ENCODE data around the gene WNT6. TPM values are rescaled to one million over a fixed set of nuclear protein-coding genes. Genes with fewer than 3 reads are reported as not detected.

The WNT6 gene
- total RNA-seq, 1 donor = not detected

DNA sequence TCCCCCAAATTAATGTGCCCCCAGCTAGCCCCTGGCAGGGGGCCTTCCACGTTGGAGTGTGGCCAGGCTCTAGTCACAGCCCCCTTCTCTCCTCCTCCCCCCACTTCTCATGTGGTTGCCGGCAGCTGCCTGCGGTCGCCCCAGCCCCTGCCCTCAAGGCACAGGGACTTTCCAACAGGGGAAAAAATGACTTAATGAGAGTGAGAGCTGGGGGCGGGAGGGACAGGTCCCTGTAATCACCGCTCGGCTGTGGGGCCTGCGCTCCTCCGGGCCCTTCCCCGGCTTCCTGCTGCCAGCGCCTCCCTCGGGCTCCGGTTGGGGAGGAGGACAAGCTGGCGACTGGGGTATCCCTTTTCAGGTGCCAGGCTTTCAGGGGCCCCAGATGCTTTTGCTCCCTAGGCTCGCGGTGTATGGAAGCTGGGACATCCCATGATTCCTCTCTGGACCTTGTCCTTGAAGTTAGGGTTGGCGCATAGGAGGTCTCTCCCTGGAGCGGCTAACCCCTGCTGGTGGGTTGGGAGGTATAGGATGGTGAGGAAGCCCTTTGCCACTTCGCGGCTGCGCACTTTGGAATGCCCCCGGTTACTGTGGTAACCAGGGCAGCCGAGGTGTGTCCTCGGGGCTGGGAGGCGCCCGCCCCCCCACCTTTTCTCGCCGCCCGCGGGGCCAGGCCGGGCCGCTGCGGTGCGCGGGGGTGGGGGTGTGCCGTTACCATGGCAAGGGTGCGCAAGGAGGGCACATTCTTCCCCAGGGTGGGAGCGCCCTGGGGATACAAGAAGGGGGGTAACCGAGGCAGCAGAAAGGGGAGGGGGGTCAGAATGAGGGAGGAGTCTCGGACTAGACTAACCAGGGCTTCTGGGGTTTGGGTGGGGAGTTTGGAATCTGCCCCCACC lies 37.1 kb downstream of the WNT6 start:
- Histone ChIP-seq H3K27me3 (ENCODE audit: insufficient read depth, low read length) (peaks cover 70% of the 10 kb centered on the region), H3K4me3 (ENCODE audit: low read length) (peak overlapping the region; percentile 27), H3K9me3 (ENCODE audit: low read depth, low read length) (no peaks in the 10 kb centered on the region), H3K4me1 (ENCODE audit: insufficient read depth, low read length) (peaks cover 70% of the 10 kb centered on the region)

- peaks cover 75% of the 10 kb centered on the region for H3K27me3 ChIP-seq (ENCODE audit: insufficient read depth, low read length)
- peaks cover 62% of the 10 kb centered on the region for H3K4me1 ChIP-seq (ENCODE audit: insufficient read depth, low read length)
- no peaks in the 10 kb centered on the region for H3K9me3 ChIP-seq (ENCODE audit: low read depth, low read length)
- H3K4me3 ChIP-seq (ENCODE audit: low read length) = peak overlapping the region; percentile 27
Measured at GRCh38 chr2:218897394-218898108, 37.9 kb downstream of the WNT6 start.

GRCh38 chr2:218898109-218898878 lies 38.7 kb downstream of the WNT6 start:
- H3K4me1 ChIP-seq (ENCODE audit: insufficient read depth, low read length) = peaks cover 54% of the 10 kb centered on the region
- no peak overlapping the region for H3K4me3 ChIP-seq (ENCODE audit: low read length)
- no peaks in the 10 kb centered on the region for H3K9me3 ChIP-seq (ENCODE audit: low read depth, low read length)
- H3K27me3 ChIP-seq (ENCODE audit: insufficient read depth, low read length) = peaks cover 73% of the 10 kb centered on the region

GRCh38 chr2:218899147-218899546 lies 39.5 kb downstream of the WNT6 start:
- no peaks in the 10 kb centered on the region for H3K9me3 ChIP-seq (ENCODE audit: low read depth, low read length)
- peaks cover 65% of the 10 kb centered on the region for H3K27me3 ChIP-seq (ENCODE audit: insufficient read depth, low read length)
- peaks cover 46% of the 10 kb centered on the region for H3K4me1 ChIP-seq (ENCODE audit: insufficient read depth, low read length)

GRCh38 chr2:218902427-218902826 lies 42.8 kb downstream of the WNT6 start:
- Histone ChIP-seq H3K9me3 (ENCODE audit: low read depth, low read length) (no peaks in the 10 kb centered on the region), H3K4me3 (ENCODE audit: low read length) (no peak overlapping the region), H3K4me1 (ENCODE audit: insufficient read depth, low read length) (peaks cover 13% of the 10 kb centered on the region), H3K27me3 (ENCODE audit: insufficient read depth, low read length) (peaks cover 57% of the 10 kb centered on the region)

More at GRCh38 chr2:218899147-218899546, 39.5 kb downstream of the WNT6 start:
- no peak overlapping the region for H3K4me3 ChIP-seq (ENCODE audit: low read length)

DNA sequence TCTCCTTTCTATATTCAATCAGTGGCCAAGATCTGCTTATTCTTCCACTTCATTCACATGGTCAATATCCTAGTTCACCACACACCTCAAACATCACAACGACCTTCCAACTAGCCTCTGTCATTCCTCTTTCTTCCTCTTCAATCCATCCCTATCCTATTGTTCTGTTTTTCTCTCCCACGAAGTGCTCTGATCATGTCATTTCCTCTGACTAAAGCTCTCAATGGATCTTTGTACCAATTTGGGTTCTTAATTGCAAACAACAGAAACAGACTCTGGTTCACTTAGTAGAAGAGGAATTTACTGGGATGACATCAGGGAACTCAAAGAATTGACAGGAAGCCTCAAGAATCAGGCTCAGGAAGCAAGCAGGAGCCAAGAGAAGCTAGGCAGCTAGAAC lies 44.6 kb downstream of the WNT6 start:
- Histone ChIP-seq H3K4me3 (ENCODE audit: low read length) (no peak overlapping the region), H3K4me1 (ENCODE audit: insufficient read depth, low read length) (peaks cover 8% of the 10 kb centered on the region), H3K27me3 (ENCODE audit: insufficient read depth, low read length) (peaks cover 40% of the 10 kb centered on the region), H3K9me3 (ENCODE audit: low read depth, low read length) (no peaks in the 10 kb centered on the region)

- Histone ChIP-seq H3K27me3 (ENCODE audit: insufficient read depth, low read length) (peaks cover 13% of the 10 kb centered on the region), H3K4me3 (ENCODE audit: low read length) (peak overlapping the region; percentile 42), H3K9me3 (ENCODE audit: low read depth, low read length) (no peaks in the 10 kb centered on the region), H3K4me1 (ENCODE audit: insufficient read depth, low read length) (peaks cover 13% of the 10 kb centered on the region)
Measured at GRCh38 chr2:218908721-218909619, 49.4 kb downstream of the WNT6 start.

DNA sequence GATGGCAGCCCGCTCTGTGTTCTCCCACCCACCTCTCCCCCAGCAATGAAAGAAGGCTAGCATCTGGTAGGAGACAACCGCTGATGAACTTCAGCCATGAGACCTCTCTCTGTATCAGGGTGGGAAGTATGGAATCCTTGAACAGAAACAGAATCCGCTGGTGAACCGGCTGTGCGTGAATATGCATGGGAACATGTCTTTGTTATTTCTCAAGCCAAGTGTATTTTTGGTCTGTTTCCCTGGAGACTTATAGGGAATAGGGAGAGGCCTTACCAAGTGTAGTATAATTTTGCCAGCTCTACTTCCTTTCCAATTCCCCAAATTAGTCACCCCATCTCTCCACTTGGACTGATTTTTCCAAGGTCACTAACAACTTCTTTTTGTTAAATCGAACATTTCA lies 51.1 kb downstream of the WNT6 start:
- H3K9me3 ChIP-seq (ENCODE audit: low read depth, low read length) = no peaks in the 10 kb centered on the region
- no peak overlapping the region for H3K4me3 ChIP-seq (ENCODE audit: low read length)
- peaks cover 13% of the 10 kb centered on the region for H3K4me1 ChIP-seq (ENCODE audit: insufficient read depth, low read length)
- peaks cover 12% of the 10 kb centered on the region for H3K27me3 ChIP-seq (ENCODE audit: insufficient read depth, low read length)

DNA sequence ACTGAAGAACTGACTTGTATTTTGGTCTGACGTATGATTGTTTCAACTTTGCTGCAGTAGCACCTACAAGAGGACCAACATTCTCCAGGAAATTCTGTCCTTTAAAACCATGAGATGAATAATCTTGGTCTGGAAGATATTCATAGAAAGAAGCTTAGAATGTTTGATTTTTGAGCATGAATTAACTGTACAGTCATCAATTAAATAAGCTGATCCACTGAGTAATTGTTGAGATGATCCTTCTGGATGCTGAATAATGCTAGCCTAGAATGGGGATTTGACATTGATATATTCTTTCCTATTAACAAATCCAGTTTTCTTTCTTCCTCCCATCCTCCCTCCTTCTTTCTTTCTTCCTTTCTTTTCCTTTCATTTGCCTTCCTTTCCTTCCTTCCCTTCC lies 60.9 kb downstream of the WNT6 start:
- no peaks in the 10 kb centered on the region for H3K9me3 ChIP-seq (ENCODE audit: low read depth, low read length)
- H3K4me1 ChIP-seq (ENCODE audit: insufficient read depth, low read length) = no peaks in the 10 kb centered on the region
- peaks cover 25% of the 10 kb centered on the region for H3K27me3 ChIP-seq (ENCODE audit: insufficient read depth, low read length)
- no peak overlapping the region for H3K4me3 ChIP-seq (ENCODE audit: low read length)

Other genes starting within 250 kb of the WNT6 start
- 23.4 TPM for gene ZNF142, start 200.2 kb upstream of the WNT6 start, total RNA-seq
- 3.4 TPM for gene BCS1L, start 200.1 kb upstream of the WNT6 start, total RNA-seq
- gene RNF25, start 187.8 kb upstream of the WNT6 start, total RNA-seq = 21.1 TPM
- gene STK36, start 187.7 kb upstream of the WNT6 start, total RNA-seq = 2.0 TPM
- gene TTLL4, start 149.0 kb upstream of the WNT6 start, total RNA-seq = 10.4 TPM
- gene CYP27A1, start 77.7 kb upstream of the WNT6 start, total RNA-seq = 10.8 TPM
- not detected for gene PRKAG3, start 28.0 kb upstream of the WNT6 start, total RNA-seq
- gene WNT10A, start 21.0 kb downstream of the WNT6 start, total RNA-seq = 1.5 TPM
- gene CDK5R2, start 99.9 kb downstream of the WNT6 start, total RNA-seq = not detected
- gene FEV, start 125.4 kb downstream of the WNT6 start, total RNA-seq = not detected
- not detected for gene CRYBA2, start 133.6 kb downstream of the WNT6 start, total RNA-seq
- gene CFAP65, start 181.7 kb downstream of the WNT6 start, total RNA-seq = 0.10 TPM
- gene IHH, start 201.1 kb downstream of the WNT6 start, total RNA-seq = 0.10 TPM

All from mononuclear cell (primary cell).